Stimulated activated CD8-positive, alpha-beta memory T cell treated with anti-CD3 and anti-CD28 coated beads, Interleukin-4, amount 100 ng/mL, for 1 hour (primary cell): ENCODE data around the gene POLDIP3.
"Not testable (repeated sequence)": the region's sequence is repeated elsewhere in the genome, so short reads cannot be mapped to it uniquely, and the experiment has no call there.

Source experiments
- DNase-seq, 2 donors: peaks; one replicate each; pipeline ENCODE4 v3.0.0-alpha.2; 2020; ENCODE audit warnings: low read depth in 2 of 2, low spot score in 1 of 2

Gene POLDIP3

GRCh38 chr22:42561856-42562255, 52.8 kb downstream of the POLDIP3 start:
- no peak for DNase-seq

- DNase-seq, result no peak
Observed at GRCh38 chr22:42560781-42561180, 53.9 kb downstream of the POLDIP3 start.

- DNase-seq, result no peak
Observed at GRCh38 chr22:42560381-42560780, 54.3 kb downstream of the POLDIP3 start.

- peak; percentile 46 for DNase-seq
Observed at GRCh38 chr22:42553475-42554361, 61.0 kb downstream of the POLDIP3 start, which contains the start of gene SERHL2. Gene SERHL2 (plus strand): TSS chr22:42553956. CDS start chr22:42554021, 65 bp downstream.

- DNase-seq, result not testable (repeated sequence)
Observed at GRCh38 chr22:42552294-42552647, 62.4 kb downstream of the POLDIP3 start.

GRCh38 chr22:42549331-42550060, 65.2 kb downstream of the POLDIP3 start:
- no peak for DNase-seq

GRCh38 chr22:42548597-42549330, 65.9 kb downstream of the POLDIP3 start:
- DNase-seq, result no peak

GRCh38 chr22:42548126-42548525, 66.6 kb downstream of the POLDIP3 start:
- not testable (repeated sequence) for DNase-seq

- DNase-seq, result no peak
Observed at GRCh38 chr22:42547562-42547961, 67.1 kb downstream of the POLDIP3 start.

- DNase-seq, result no peak
Observed at GRCh38 chr22:42544686-42545085, 70.0 kb downstream of the POLDIP3 start.

GRCh38 chr22:42539236-42539771, 75.4 kb downstream of the POLDIP3 start:
- not testable (repeated sequence) for DNase-seq

GRCh38 chr22:42537199-42537831, 77.4 kb downstream of the POLDIP3 start:
- not testable (repeated sequence) for DNase-seq

- DNase-seq, result not testable (repeated sequence)
Observed at GRCh38 chr22:42536634-42537033, 78.0 kb downstream of the POLDIP3 start.

- DNase-seq, result no peak
Observed at GRCh38 chr22:42536166-42536565, 78.5 kb downstream of the POLDIP3 start.

- DNase-seq, result not testable (repeated sequence)
Observed at GRCh38 chr22:42535082-42535731, 79.5 kb downstream of the POLDIP3 start.
